H9 (cell line): ENCODE data around the gene NLN. TPM values are rescaled to one million over a fixed set of nuclear protein-coding genes. Genes with fewer than 3 reads are reported as not detected.
A peak's percentile ranks its signal among the peaks of the same experiment; 100 is the strongest.

Experiments
- DNase-seq: peaks from one replicate; pipeline ENCODE4 v3.0.0-alpha.2; 2017
- H2AFZ ChIP-seq: one replicate; pipeline ENCODE4 v1.6.1; 2013; ENCODE audit warnings: mild to moderate bottlenecking, low read length, control low read depth, moderate library complexity
- H2AK5ac ChIP-seq: 2 replicates; pipeline ENCODE4 v1.6.1; 2013; ENCODE audit warnings: low read length, control low read depth, mixed read lengths; ENCODE audit not compliant: insufficient read length
- H2BK120ac ChIP-seq: one replicate; pipeline ENCODE4 v1.6.1; 2013; ENCODE audit warnings: low read depth, mild to moderate bottlenecking, low read length, control low read depth, inconsistent platforms; ENCODE audit not compliant: poor library complexity, severe bottlenecking
- H2BK12ac ChIP-seq: 2 replicates; pipeline ENCODE4 v1.6.1; 2013; ENCODE audit warnings: low read length, control low read depth, mixed read lengths, low read depth; ENCODE audit not compliant: insufficient read length
- H2BK15ac ChIP-seq: 2 replicates; pipeline ENCODE4 v1.6.1; 2013; ENCODE audit warnings: low read depth, low read length, control low read depth
- H2BK20ac ChIP-seq: one replicate; pipeline ENCODE4 v1.6.1; 2013; ENCODE audit warnings: low read depth, mild to moderate bottlenecking, low read length, control low read depth, inconsistent platforms; ENCODE audit not compliant: poor library complexity, severe bottlenecking
- H2BK5ac ChIP-seq: 2 replicates; pipeline ENCODE4 v1.6.1; 2013; ENCODE audit warnings: low read length, control low read depth, mixed read lengths; ENCODE audit not compliant: insufficient read length
- H3K14ac ChIP-seq: 2 replicates; pipeline ENCODE4 v1.6.1; 2013; ENCODE audit warnings: low read length, control low read depth; ENCODE audit not compliant: insufficient read depth
- H3K18ac ChIP-seq: 2 replicates; pipeline ENCODE4 v1.6.1; 2013; ENCODE audit warnings: low read depth, mild to moderate bottlenecking, mixed read lengths, low read length, control low read depth; ENCODE audit not compliant: insufficient read length
- H3K23ac ChIP-seq: 2 replicates; pipeline ENCODE4 v1.6.1; 2013; ENCODE audit warnings: low read length, control low read depth, mixed read lengths, low read depth; ENCODE audit not compliant: insufficient read length
- H3K23me2 ChIP-seq: 2 replicates; pipeline ENCODE4 v1.6.1; 2013; ENCODE audit warnings: low read depth, mild to moderate bottlenecking, mixed read lengths, low read length, control low read depth; ENCODE audit not compliant: insufficient read length, poor library complexity, severe bottlenecking
- H3K27ac ChIP-seq: 2 replicates; pipeline ENCODE4 v1.5.1; 2013; ENCODE audit warnings: low read length, control low read depth, mixed read lengths, low read depth; ENCODE audit not compliant: insufficient read length
- H3K27me3 ChIP-seq: 2 replicates; pipeline ENCODE4 v1.6.1; 2013; ENCODE audit warnings: low read length, control low read depth, inconsistent platforms; ENCODE audit not compliant: insufficient read depth
- H3K4ac ChIP-seq: 2 replicates; pipeline ENCODE4 v1.6.1; 2013; ENCODE audit warnings: low read depth, mild to moderate bottlenecking, control low read depth, inconsistent platforms, low read length, moderate library complexity
- H3K4me1 ChIP-seq: 2 replicates; pipeline ENCODE4 v1.6.1; 2013; ENCODE audit warnings: low read length, control low read depth, inconsistent platforms; ENCODE audit not compliant: insufficient read depth
- H3K4me2 ChIP-seq: 2 replicates; pipeline ENCODE4 v1.6.1; 2013; ENCODE audit warnings: low read length, control low read depth, mixed read lengths; ENCODE audit not compliant: insufficient read length, insufficient read depth
- H3K56ac ChIP-seq: 2 replicates; pipeline ENCODE4 v1.6.1; 2013; ENCODE audit warnings: low read depth, mild to moderate bottlenecking, mixed read lengths, low read length, control low read depth; ENCODE audit not compliant: insufficient read length
- H3K79me1 ChIP-seq: 2 replicates; pipeline ENCODE4 v1.6.1; 2013; ENCODE audit warnings: low read depth, mild to moderate bottlenecking, moderate library complexity, low read length, control low read depth, inconsistent platforms; ENCODE audit not compliant: insufficient read depth, poor library complexity, severe bottlenecking
- H3K79me2 ChIP-seq: 2 replicates; pipeline ENCODE4 v1.6.1; 2013; ENCODE audit warnings: low read length, control low read depth, inconsistent platforms; ENCODE audit not compliant: insufficient read depth
- H3K9ac ChIP-seq: 2 replicates; pipeline ENCODE4 v1.6.1; 2013; ENCODE audit warnings: low read length, control low read depth, mixed read lengths; ENCODE audit not compliant: insufficient read length; ENCODE audit errors: extremely low read depth
- H3K9me3 ChIP-seq: one replicate; pipeline ENCODE4 v1.6.1; 2013; ENCODE audit warnings: low read depth, low read length, inconsistent platforms; ENCODE audit not compliant: control insufficient read depth
- H3T11ph ChIP-seq: one replicate; pipeline ENCODE4 v1.6.1; 2013; ENCODE audit warnings: mild to moderate bottlenecking, low read length, control low read depth, inconsistent platforms
- H4K20me1 ChIP-seq: one replicate; pipeline ENCODE4 v1.6.1; 2013; ENCODE audit not compliant: control insufficient read depth, insufficient read length, insufficient read depth
- H4K5ac ChIP-seq: 2 replicates; pipeline ENCODE4 v1.6.1; 2013; ENCODE audit warnings: low read depth, mild to moderate bottlenecking, mixed read lengths, low read length, control low read depth; ENCODE audit not compliant: insufficient read length
- H4K8ac ChIP-seq: replicated peaks from 2 replicates; pipeline ENCODE4 v1.6.1; 2013; ENCODE audit warnings: low read length, control low read depth, mixed read lengths, low read depth; ENCODE audit not compliant: insufficient read length
- H4K91ac ChIP-seq: 2 replicates; pipeline ENCODE4 v1.6.1; 2013; ENCODE audit warnings: low read depth, mild to moderate bottlenecking, moderate library complexity, mixed read lengths, low read length, control low read depth; ENCODE audit not compliant: insufficient read length
- H3K27ac Mint-ChIP-seq, 3 experiments: 2 replicates in 2 of 3; 3 replicates in 1 of 3; pipeline ENCODE4 v1.8.0; 2020 to 2021; ENCODE audit warnings: mixed read lengths in 3 of 3, mild to moderate bottlenecking in 1 of 3, moderate library complexity in 1 of 3
- H3K27me3 Mint-ChIP-seq: 2 replicates; pipeline ENCODE4 v1.8.0; 2021; ENCODE audit warnings: low read depth, mild to moderate bottlenecking, moderate library complexity, mixed read lengths
- H3K36me3 Mint-ChIP-seq, 3 experiments: 2 replicates in 2 of 3; 3 replicates in 1 of 3; pipeline ENCODE4 v1.8.0; 2020 to 2021; ENCODE audit warnings: low read depth in 3 of 3, mixed read lengths in 3 of 3; ENCODE audit not compliant: insufficient read depth in 1 of 3
- H3K4me1 Mint-ChIP-seq, 2 experiments: 2 replicates each; pipeline ENCODE4 v1.8.0; 2020; ENCODE audit warnings: mixed read lengths in 2 of 2
- H3K4me3 Mint-ChIP-seq, 2 experiments: 2 replicates in 1 of 2; 3 replicates in 1 of 2; pipeline ENCODE4 v1.8.0; 2020 to 2021; ENCODE audit warnings: mild to moderate bottlenecking in 2 of 2, mixed read lengths in 2 of 2, moderate library complexity in 1 of 2
- H3K9me3 Mint-ChIP-seq, 2 experiments: 2 replicates in 1 of 2; 3 replicates in 1 of 2; pipeline ENCODE4 v1.8.0; 2020; ENCODE audit warnings: mild to moderate bottlenecking in 2 of 2, mixed read lengths in 2 of 2, moderate library complexity in 1 of 2
- WGBS: extraction: QIAGEN DNeasy Blood & Tissue Kit; methylation state at CpG from one replicate; pipeline ENCODE4 v1.1.7; 2013; ENCODE audit warnings: missing lambda C conversion rate, low lambda C conversion rate, mixed read lengths; ENCODE audit not compliant: insufficient read length; ENCODE audit errors: extremely low coverage; 5-methylcytosine and 5-hydroxymethylcytosine counted together
- total RNA-seq: library from RNA; stranded (reverse); gene quantifications from 2 replicates; pipeline ENCODE4 v1.2.1, GENCODE V29; 2021
- TF ChIP-seq, protein P1 (sequence below): fragments of 200-600 bp; sonication (generic); conservative IDR thresholded peaks from 3 replicates; pipeline ENCODE4 v1.8.0; 2021; ENCODE audit warnings: antibody characterized with exemption, mild to moderate bottlenecking

NLN gene
- total RNA-seq, 1 experiment from 2014 or later: 137 TPM

DNA sequence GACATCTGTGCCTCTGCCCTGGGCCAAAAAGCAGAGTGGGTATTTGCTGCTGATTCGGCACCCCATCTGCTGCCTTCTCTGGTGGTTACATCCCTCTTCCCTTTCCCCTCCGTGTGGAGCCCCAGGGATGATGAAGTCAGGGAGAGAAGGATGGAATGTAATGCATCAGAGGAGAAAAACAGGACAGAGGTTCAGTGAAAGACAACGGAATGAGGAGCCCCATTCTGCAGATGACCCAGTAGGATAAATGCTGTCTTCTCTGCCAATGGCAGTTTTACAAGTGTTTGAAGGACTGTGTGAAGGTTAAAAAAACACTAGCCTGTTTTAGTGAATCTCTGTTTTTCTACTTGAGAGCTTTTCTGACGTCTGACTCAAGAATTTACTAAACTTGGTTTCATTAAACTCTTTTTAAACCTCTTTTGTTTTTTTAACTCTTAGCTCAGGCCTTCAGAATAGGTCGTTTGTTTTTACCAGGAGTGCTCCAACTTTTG lies 86.3 kb downstream of the NLN start:
- H2AK5ac ChIP-seq: no peak overlapping the region
- H3K36me3 Mint-ChIP-seq: peaks cover 40 to 75% (median 71%) of the 10 kb centered on the region in 3 experiments; a peak in 6 of 7 replicates

More for the DNA sequence above, 86.3 kb downstream of the NLN start:
- Histone ChIP-seq H3K27ac (no peak overlapping the region), H3K9ac (no peak overlapping the region), H3K79me2 (no peaks in the 10 kb centered on the region), H2BK120ac (no peak overlapping the region), H3K4me2 (no peak overlapping the region), H4K8ac (no peak overlapping the region), H3K56ac (no peak overlapping the region), H2BK15ac (no peak overlapping the region), H3T11ph (no peak overlapping the region), H3K4me1 (no peaks in the 10 kb centered on the region), H3K23me2 (no peaks in the 10 kb centered on the region), H3K27me3 (no peaks in the 10 kb centered on the region), H3K23ac (no peak overlapping the region), H2BK20ac (no peak overlapping the region), H3K4ac (no peak overlapping the region), H2BK12ac (no peak overlapping the region), H3K18ac (no peak overlapping the region), H2BK5ac (no peak overlapping the region), H3K14ac (no peak overlapping the region), H4K91ac (no peak overlapping the region), H4K20me1 (no peaks in the 10 kb centered on the region), H3K79me1 (no peaks in the 10 kb centered on the region), H2AFZ (no peak overlapping the region), H3K9me3 (no peaks in the 10 kb centered on the region), H4K5ac (no peak overlapping the region)
- H3K27me3 Mint-ChIP-seq: no peaks in the 10 kb centered on the region
- H3K4me1 Mint-ChIP-seq: no peaks in the 10 kb centered on the region
- peak overlapping the region in 1 of 3 experiments; percentile 69; a peak in 1 of 7 replicates for H3K27ac Mint-ChIP-seq
- no peak for DNase-seq
- TF ChIP-seq, protein P1, sequence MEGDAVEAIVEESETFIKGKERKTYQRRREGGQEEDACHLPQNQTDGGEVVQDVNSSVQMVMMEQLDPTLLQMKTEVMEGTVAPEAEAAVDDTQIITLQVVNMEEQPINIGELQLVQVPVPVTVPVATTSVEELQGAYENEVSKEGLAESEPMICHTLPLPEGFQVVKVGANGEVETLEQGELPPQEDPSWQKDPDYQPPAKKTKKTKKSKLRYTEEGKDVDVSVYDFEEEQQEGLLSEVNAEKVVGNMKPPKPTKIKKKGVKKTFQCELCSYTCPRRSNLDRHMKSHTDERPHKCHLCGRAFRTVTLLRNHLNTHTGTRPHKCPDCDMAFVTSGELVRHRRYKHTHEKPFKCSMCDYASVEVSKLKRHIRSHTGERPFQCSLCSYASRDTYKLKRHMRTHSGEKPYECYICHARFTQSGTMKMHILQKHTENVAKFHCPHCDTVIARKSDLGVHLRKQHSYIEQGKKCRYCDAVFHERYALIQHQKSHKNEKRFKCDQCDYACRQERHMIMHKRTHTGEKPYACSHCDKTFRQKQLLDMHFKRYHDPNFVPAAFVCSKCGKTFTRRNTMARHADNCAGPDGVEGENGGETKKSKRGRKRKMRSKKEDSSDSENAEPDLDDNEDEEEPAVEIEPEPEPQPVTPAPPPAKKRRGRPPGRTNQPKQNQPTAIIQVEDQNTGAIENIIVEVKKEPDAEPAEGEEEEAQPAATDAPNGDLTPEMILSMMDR: no peak
- no peaks in the 10 kb centered on the region for H3K9me3 Mint-ChIP-seq
- H3K4me3 Mint-ChIP-seq: no peak overlapping the region
- no CpG with 5 or more reads among the region's 5 CpGs for WGBS
